DMS79 treated with DMSO at 0.1 percent for 48 hours (cell line): Measurements from ENCODE around the gene NAV2.

Source experiments
- DNase-seq: peaks from one replicate; lab custom pipeline; 2025; lab: John Stamatoyannopoulos, UW

NAV2 gene

GRCh38 chr11:19828382-19829108 lies 115.9 kb downstream of the NAV2 start:
- no peak for DNase-seq

GRCh38 chr11:19829109-19829837 lies 116.6 kb downstream of the NAV2 start:
- peak; percentile 37 for DNase-seq

GRCh38 chr11:19832086-19832750 lies 119.6 kb downstream of the NAV2 start:
- peak; percentile 66 for DNase-seq

GRCh38 chr11:19832901-19833300 lies 120.3 kb downstream of the NAV2 start:
- DNase-seq: no peak

GRCh38 chr11:19834771-19835170 lies 122.1 kb downstream of the NAV2 start:
- no peak for DNase-seq

GRCh38 chr11:19836666-19837065 lies 124.0 kb downstream of the NAV2 start:
- DNase-seq: no peak

GRCh38 chr11:19838994-19839768 lies 126.5 kb downstream of the NAV2 start:
- no peak for DNase-seq

GRCh38 chr11:19840961-19841360 lies 128.3 kb downstream of the NAV2 start:
- DNase-seq: no peak

- no peak for DNase-seq
Measured at GRCh38 chr11:19842505-19842904, 129.9 kb downstream of the NAV2 start.

- no peak for DNase-seq
Measured at GRCh38 chr11:19843079-19843478, 130.4 kb downstream of the NAV2 start.

- DNase-seq: no peak
Measured at GRCh38 chr11:19844012-19844411, 131.4 kb downstream of the NAV2 start.

GRCh38 chr11:19844806-19845205 lies 132.2 kb downstream of the NAV2 start:
- no peak for DNase-seq

GRCh38 chr11:19845626-19846025 lies 133.0 kb downstream of the NAV2 start:
- DNase-seq: no peak

GRCh38 chr11:19846654-19847305 lies 134.1 kb downstream of the NAV2 start:
- DNase-seq: no peak

- DNase-seq: no peak
Measured at GRCh38 chr11:19848219-19848618, 135.6 kb downstream of the NAV2 start.

- DNase-seq: no peak
Measured at GRCh38 chr11:19849107-19849789, 136.6 kb downstream of the NAV2 start.

GRCh38 chr11:19849947-19850593 lies 137.4 kb downstream of the NAV2 start:
- no peak for DNase-seq

- no peak for DNase-seq
Measured at GRCh38 chr11:19852288-19852687, 139.7 kb downstream of the NAV2 start.

GRCh38 chr11:19853016-19853415 lies 140.4 kb downstream of the NAV2 start:
- no peak for DNase-seq

GRCh38 chr11:19853920-19854319 lies 141.3 kb downstream of the NAV2 start:
- DNase-seq: peak; percentile 71

GRCh38 chr11:19861171-19861570 lies 148.5 kb downstream of the NAV2 start:
- no peak for DNase-seq
